Measurements from ENCODE around the gene PLAAT1. TPM values are rescaled to one million over a fixed set of nuclear protein-coding genes. Genes with fewer than 3 reads are reported as not detected.

The PLAAT1 gene
- total RNA-seq, 1 donor from 2014 or later, result not detected

DNA sequence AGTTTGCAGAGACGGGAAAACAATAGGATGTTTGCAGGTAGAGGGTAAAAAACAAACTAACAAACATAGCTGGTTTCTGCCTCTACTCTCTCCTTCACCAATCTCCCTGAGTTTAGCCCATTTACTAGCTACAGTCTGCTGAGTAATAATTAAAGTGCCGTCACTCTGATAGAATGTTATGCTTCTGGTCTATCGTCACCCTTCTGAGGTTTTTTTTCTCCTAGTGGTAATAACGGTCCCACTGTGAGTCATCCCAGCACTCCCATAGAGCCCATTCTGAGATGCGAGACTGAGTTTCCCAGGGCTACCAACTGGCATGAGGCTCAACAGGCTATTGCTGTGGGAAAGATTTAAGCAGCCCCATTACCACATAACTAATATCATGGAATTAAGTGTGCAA lies 56.4 kb downstream of the PLAAT1 start:
- Mint-ChIP-seq H3K27ac (ENCODE audit: unreplicated experiment) (no peak overlapping the region), H3K36me3 (ENCODE audit: unreplicated experiment) (no peaks in the 10 kb centered on the region), H3K4me3 (ENCODE audit: unreplicated experiment) (no peak overlapping the region), H3K9me3 (ENCODE audit: unreplicated experiment) (peaks cover 10% of the 10 kb centered on the region), H3K27me3 (ENCODE audit: unreplicated experiment) (no peaks in the 10 kb centered on the region), H3K4me1 (ENCODE audit: unreplicated experiment) (no peaks in the 10 kb centered on the region)
- no peak for DNase-seq (ENCODE audit: extremely low spot score, unreplicated experiment)
- TF ChIP-seq, protein P1, sequence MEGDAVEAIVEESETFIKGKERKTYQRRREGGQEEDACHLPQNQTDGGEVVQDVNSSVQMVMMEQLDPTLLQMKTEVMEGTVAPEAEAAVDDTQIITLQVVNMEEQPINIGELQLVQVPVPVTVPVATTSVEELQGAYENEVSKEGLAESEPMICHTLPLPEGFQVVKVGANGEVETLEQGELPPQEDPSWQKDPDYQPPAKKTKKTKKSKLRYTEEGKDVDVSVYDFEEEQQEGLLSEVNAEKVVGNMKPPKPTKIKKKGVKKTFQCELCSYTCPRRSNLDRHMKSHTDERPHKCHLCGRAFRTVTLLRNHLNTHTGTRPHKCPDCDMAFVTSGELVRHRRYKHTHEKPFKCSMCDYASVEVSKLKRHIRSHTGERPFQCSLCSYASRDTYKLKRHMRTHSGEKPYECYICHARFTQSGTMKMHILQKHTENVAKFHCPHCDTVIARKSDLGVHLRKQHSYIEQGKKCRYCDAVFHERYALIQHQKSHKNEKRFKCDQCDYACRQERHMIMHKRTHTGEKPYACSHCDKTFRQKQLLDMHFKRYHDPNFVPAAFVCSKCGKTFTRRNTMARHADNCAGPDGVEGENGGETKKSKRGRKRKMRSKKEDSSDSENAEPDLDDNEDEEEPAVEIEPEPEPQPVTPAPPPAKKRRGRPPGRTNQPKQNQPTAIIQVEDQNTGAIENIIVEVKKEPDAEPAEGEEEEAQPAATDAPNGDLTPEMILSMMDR (IDR thresholded peaks at IDR 0.05), result no peak

- Mint-ChIP-seq H3K4me3 (ENCODE audit: unreplicated experiment) (no peak overlapping the region), H3K36me3 (ENCODE audit: unreplicated experiment) (no peaks in the 10 kb centered on the region), H3K4me1 (ENCODE audit: unreplicated experiment) (no peaks in the 10 kb centered on the region), H3K9me3 (ENCODE audit: unreplicated experiment) (no peaks in the 10 kb centered on the region), H3K27me3 (ENCODE audit: unreplicated experiment) (peaks cover 3% of the 10 kb centered on the region), H3K27ac (ENCODE audit: unreplicated experiment) (no peak overlapping the region)
- DNase-seq (ENCODE audit: extremely low spot score, unreplicated experiment), result no peak
- TF ChIP-seq, protein P1 (IDR thresholded peaks at IDR 0.05), result no peak
These were observed 60.4 kb downstream of the PLAAT1 start for GRCh38 chr3:193301433-193301832.

GRCh38 chr3:193305356-193305755 lies 64.3 kb downstream of the PLAAT1 start:
- H3K36me3 Mint-ChIP-seq (ENCODE audit: unreplicated experiment), result no peaks in the 10 kb centered on the region
- H3K27me3 Mint-ChIP-seq (ENCODE audit: unreplicated experiment), result peaks cover 3% of the 10 kb centered on the region
- H3K27ac Mint-ChIP-seq (ENCODE audit: unreplicated experiment), result no peak overlapping the region

DNA sequence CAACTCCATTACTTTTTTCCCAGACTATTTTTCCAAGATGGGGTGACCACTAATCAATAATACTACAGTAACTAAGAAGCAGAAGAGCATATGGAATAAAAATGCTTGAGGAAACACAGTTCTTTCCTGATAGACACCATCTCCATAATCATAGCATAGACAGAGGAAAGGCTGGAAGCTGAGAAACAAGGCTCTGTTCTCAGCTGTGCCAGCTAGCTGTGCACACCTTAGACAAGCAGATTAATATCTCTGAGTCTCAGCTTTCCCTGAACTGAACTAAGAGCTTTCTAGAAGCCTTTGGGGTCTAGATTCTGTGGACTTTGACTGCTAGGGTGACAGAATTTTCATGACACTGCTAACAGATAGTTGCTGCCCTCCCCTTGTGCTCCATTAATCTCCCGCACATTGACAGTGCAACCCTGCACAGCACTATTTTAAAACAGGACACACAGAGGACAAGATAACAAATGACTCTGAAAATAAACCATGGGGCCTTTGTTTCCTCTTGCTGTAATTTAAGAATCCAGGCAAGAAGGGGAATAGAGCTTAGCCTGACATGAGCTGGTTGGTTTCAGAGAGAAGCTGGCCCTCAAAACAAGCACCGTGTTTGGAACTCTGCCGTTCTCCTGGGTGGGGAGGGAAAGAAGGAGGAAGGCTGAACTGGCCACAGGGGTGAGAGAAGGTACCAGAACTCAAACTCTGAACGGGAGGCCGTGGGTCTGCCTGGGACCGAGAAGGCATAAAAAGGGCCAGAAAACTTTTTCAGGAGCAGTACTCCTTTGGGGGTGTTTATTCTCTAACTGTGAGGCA lies 70.1 kb downstream of the PLAAT1 start:
- peaks cover 4% of the 10 kb centered on the region for H3K27me3 Mint-ChIP-seq (ENCODE audit: unreplicated experiment)
- H3K9me3 Mint-ChIP-seq (ENCODE audit: unreplicated experiment), result no peaks in the 10 kb centered on the region
- no peaks in the 10 kb centered on the region for H3K36me3 Mint-ChIP-seq (ENCODE audit: unreplicated experiment)
- no peak overlapping the region for H3K27ac Mint-ChIP-seq (ENCODE audit: unreplicated experiment)
- no peak overlapping the region for H3K4me3 Mint-ChIP-seq (ENCODE audit: unreplicated experiment)
- DNase-seq (ENCODE audit: extremely low spot score, unreplicated experiment), result no peak
- TF ChIP-seq, protein P1 (IDR thresholded peaks at IDR 0.05), result no peak
- no peaks in the 10 kb centered on the region for H3K4me1 Mint-ChIP-seq (ENCODE audit: unreplicated experiment)

More at GRCh38 chr3:193305356-193305755, 64.3 kb downstream of the PLAAT1 start:
- H3K9me3 Mint-ChIP-seq (ENCODE audit: unreplicated experiment), result no peaks in the 10 kb centered on the region
- no peak overlapping the region for H3K4me3 Mint-ChIP-seq (ENCODE audit: unreplicated experiment)
- TF ChIP-seq, protein P1 (IDR thresholded peaks at IDR 0.05), result no peak
- H3K4me1 Mint-ChIP-seq (ENCODE audit: unreplicated experiment), result no peaks in the 10 kb centered on the region
- DNase-seq (ENCODE audit: extremely low spot score, unreplicated experiment), result no peak

- Mint-ChIP-seq H3K4me3 (ENCODE audit: unreplicated experiment) (no peak overlapping the region), H3K4me1 (ENCODE audit: unreplicated experiment) (no peaks in the 10 kb centered on the region), H3K9me3 (ENCODE audit: unreplicated experiment) (no peaks in the 10 kb centered on the region), H3K27me3 (ENCODE audit: unreplicated experiment) (peaks cover 7% of the 10 kb centered on the region), H3K36me3 (ENCODE audit: unreplicated experiment) (no peaks in the 10 kb centered on the region), H3K27ac (ENCODE audit: unreplicated experiment) (no peak overlapping the region)
- DNase-seq (ENCODE audit: extremely low spot score, unreplicated experiment), result no peak
- TF ChIP-seq, protein P1 (IDR thresholded peaks at IDR 0.05), result no peak
These were observed 72.3 kb downstream of the PLAAT1 start for GRCh38 chr3:193313061-193313958.
